Transverse colon (tissue), 4 donors: Measurements from ENCODE around the gene EEFSEC. TPM values are rescaled to one million over a fixed set of nuclear protein-coding genes. Genes with fewer than 3 reads are reported as not detected.

Experiments
- DNase-seq: peaks from one replicate; pipeline ENCODE4 v3.0.0-alpha.2; 2019
- H3K27ac ChIP-seq, 4 donors: fragments of 200-600 bp; sonication (generic); 2 replicates each; pipeline ENCODE4 v1.5.1; 2016 to 2018; ENCODE audit warnings: inconsistent platforms in 4 of 4
- H3K27me3 ChIP-seq: fragments of 200-600 bp; sonication (generic); 2 replicates; pipeline ENCODE4 v1.5.1; 2017; ENCODE audit warnings: inconsistent platforms
- H3K36me3 ChIP-seq, 4 donors: fragments of 200-600 bp; sonication (generic); 2 replicates each; pipeline ENCODE4 v1.5.1; 2017 to 2019; ENCODE audit warnings: inconsistent platforms in 4 of 4
- H3K4me1 ChIP-seq, 4 donors: fragments of 200-600 bp; sonication (generic); 2 replicates each; pipeline ENCODE4 v1.5.1; 2017 to 2020; ENCODE audit warnings: inconsistent platforms in 4 of 4
- H3K4me3 ChIP-seq, 4 donors: fragments of 200-600 bp; sonication (generic); 1 replicate in 1 of 4; 2 replicates in 3 of 4; pipeline versions ENCODE4 v1.5.1 to v1.6.1; 2017 to 2019; ENCODE audit warnings: inconsistent platforms in 4 of 4
- H3K9me3 ChIP-seq, 2 donors: fragments of 200-600 bp; sonication (generic); 2 replicates each; pipeline ENCODE4 v1.5.1; 2017 to 2019; ENCODE audit warnings: inconsistent platforms in 2 of 2
- EP300 ChIP-seq: sonication (generic); formaldehyde crosslinking; IDR thresholded peaks from one replicate; pipeline ENCODE4 v1.6.1; 2017; ENCODE audit warnings: antibody characterized with exemption, low read depth
- POLR2A ChIP-seq: fragments of 450-650 bp; IDR thresholded peaks from one replicate; pipeline ENCODE4 v1.6.1; 2016; ENCODE audit warnings: antibody characterized with exemption, mild to moderate bottlenecking, moderate library complexity
- POLR2AphosphoS5 ChIP-seq, 3 donors: sonication (generic); formaldehyde crosslinking; IDR thresholded peaks; one replicate each; pipeline ENCODE4 v1.6.1; 2016; ENCODE audit warnings: antibody characterized with exemption in 3 of 3
- WGBS, 2 donors: methylation state at CpG; one replicate each; pipeline ENCODE4 v1.1.5; 2018; ENCODE audit warnings: low coverage in 1 of 2; 5-methylcytosine and 5-hydroxymethylcytosine counted together
- in situ Hi-C, 4 donors: fragments of 200-750 bp; cut with MboI; loops; one replicate each; pipeline versions ENCODE4 v1.15.0 to v1.15.1; 2017; ENCODE audit warnings: low sequenced_read_pairs in 3 of 4, low pct_ligation_motif_present in 1 of 4, low pct_unique_long_range_greater_than_20kb in 1 of 4
- intact Hi-C: fragments of 100-400 bp; cut with DNase I; formaldehyde crosslinking; loops from one replicate; pipeline ENCODE4 v1.15.1; 2023; ENCODE audit warnings: low total_unique reads
- total RNA-seq, 4 donors: library from RNA; depleted of rRNA; stranded (reverse); fragments of >200 nt; gene quantifications; one replicate each; pipeline ENCODE4 v1.1.0, GENCODE V29; 2016
- TF ChIP-seq, protein P1 (sequence below), 5 experiments: fragments of 200-600 bp in 3 of 5; fragments of 450-650 bp in 2 of 5; sonication (generic) in 3 of 5; IDR thresholded peaks; 1 replicate in 2 of 5; 2 replicates in 3 of 5; pipeline ENCODE4 v1.5.1; 2016 to 2017; ENCODE audit warnings: antibody characterized with exemption in 5 of 5, inconsistent platforms in 3 of 5, mild to moderate bottlenecking in 2 of 5, moderate library complexity in 1 of 5

Gene EEFSEC
- total RNA-seq, 4 donors from 2014 or later, result 10.3 to 16.8 (median 14.2) TPM

DNA sequence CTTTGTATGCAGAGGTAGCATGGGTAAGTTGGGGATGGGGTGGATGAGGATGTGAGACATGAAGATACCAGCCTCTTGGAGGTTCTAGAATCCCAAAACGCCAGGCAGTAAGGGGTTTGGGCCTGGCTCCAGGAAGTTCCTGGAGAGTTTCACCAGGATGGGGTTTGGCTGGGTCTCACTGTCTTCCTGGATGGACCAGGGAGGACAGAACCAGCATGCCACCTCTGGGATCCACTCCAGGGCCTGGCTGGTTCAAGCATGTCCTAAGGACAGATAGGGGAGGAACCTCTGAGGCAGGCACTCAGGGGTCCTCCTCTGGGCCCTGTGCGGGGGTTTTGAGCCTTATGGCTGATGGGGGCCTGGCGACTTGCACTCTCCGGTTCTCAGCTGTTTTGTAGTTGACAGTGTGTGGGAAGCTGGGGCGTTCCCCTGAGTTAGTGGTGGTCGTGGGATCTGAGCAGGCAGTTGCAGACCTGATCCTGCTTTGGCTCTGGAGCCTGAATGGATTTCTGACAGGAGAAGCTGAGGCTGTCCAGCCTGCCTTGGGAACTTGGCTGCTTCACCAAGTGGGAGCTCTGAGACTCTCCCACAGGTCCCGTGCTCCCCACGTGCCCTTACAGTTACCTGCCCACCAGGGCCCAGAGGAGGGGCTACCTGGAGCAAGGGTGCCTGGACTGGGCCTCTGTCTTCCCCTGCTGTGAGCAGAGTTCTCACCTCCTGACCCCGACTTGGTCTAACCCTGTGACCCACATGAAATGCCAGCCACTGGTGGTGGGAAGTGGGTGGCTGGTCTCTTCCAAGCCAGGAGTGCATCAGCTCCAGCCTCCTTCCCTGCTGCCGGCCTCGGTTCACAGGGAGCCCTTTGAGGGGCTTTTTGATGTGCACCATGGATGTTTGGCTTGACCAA, 128.4 kb downstream of the EEFSEC start:
- TF ChIP-seq EP300 (no peak), POLR2AphosphoS5 (IDR thresholded peaks at IDR 0.05) (no peak), POLR2A (no peak)
- TF ChIP-seq, protein P1, sequence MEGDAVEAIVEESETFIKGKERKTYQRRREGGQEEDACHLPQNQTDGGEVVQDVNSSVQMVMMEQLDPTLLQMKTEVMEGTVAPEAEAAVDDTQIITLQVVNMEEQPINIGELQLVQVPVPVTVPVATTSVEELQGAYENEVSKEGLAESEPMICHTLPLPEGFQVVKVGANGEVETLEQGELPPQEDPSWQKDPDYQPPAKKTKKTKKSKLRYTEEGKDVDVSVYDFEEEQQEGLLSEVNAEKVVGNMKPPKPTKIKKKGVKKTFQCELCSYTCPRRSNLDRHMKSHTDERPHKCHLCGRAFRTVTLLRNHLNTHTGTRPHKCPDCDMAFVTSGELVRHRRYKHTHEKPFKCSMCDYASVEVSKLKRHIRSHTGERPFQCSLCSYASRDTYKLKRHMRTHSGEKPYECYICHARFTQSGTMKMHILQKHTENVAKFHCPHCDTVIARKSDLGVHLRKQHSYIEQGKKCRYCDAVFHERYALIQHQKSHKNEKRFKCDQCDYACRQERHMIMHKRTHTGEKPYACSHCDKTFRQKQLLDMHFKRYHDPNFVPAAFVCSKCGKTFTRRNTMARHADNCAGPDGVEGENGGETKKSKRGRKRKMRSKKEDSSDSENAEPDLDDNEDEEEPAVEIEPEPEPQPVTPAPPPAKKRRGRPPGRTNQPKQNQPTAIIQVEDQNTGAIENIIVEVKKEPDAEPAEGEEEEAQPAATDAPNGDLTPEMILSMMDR (IDR thresholded peaks at IDR 0.05), result no peak
- 77 to 100% methylated on average over 1 to 11 of the region's 11 CpGs for WGBS, 2 donors
- intact Hi-C loops, result no loop called here
- no peaks in the 10 kb centered on the region for H3K9me3 ChIP-seq
- peak overlapping the region in 1 of 4 donors; percentile 61 for H3K27ac ChIP-seq
- no peak overlapping the region for H3K4me3 ChIP-seq
- no peak for DNase-seq
- in situ Hi-C loops, result no loop called here
- no peaks in the 10 kb centered on the region for H3K27me3 ChIP-seq
- H3K36me3 ChIP-seq, result no peaks in the 10 kb centered on the region
- peaks cover 0 to 23% (median 5%) of the 10 kb centered on the region in 4 donors for H3K4me1 ChIP-seq

DNA sequence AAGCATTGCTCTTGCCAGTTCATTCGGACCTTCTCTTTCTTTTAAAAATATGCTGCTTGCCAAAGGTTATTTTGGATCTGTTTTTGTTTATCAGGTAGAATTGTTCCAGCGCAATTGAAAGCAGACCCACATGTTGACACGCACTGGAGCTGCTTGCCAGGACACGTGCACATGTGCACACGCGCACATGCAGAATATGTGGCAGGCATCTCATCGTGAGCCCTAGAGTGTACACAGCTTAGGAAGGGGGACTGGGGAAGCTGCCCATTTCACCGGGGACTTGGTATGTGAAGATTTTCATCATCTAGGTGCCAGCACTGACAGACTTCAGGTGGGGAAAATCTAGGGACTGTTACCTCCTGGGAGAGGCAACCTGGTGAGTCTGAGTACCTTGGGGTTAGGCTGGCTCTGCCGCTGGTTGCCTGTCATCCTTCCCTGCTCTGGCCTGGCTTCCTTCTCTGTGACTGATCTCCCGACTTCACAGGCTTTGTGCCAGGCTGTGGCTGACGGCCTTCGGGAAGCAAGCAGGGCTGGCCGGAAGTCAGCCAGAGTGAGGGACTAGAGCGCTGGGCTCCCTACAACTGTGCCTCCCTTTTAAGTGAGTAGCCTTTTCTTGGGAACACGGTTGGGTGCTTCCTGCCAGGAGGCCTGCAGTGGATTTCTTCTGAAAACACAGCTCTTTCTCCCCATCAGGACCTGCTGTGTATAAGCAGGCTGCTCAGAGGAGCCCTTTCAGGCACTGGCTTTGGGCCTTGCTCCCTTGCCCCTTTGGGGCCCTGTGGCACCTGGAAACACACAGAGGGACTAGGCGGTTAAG, 129.3 kb downstream of the EEFSEC start:
- H3K27me3 ChIP-seq, result no peaks in the 10 kb centered on the region
- WGBS, 2 donors, result 75 to 83% methylated on average over 3 to 16 of the region's 16 CpGs
- peak overlapping the region in 3 of 4 donors; percentile 27 to 61 (median 42) for H3K27ac ChIP-seq
- no peaks in the 10 kb centered on the region for H3K36me3 ChIP-seq
- no peak for TF ChIP-seq EP300
- TF ChIP-seq POLR2AphosphoS5 (IDR thresholded peaks at IDR 0.05), result peak in 2 of 3 donors; percentile 22 to 61
- H3K9me3 ChIP-seq, result no peaks in the 10 kb centered on the region
- no peak overlapping the region for H3K4me3 ChIP-seq
- H3K4me1 ChIP-seq, result peaks cover 0 to 23% (median 5%) of the 10 kb centered on the region in 4 donors
- in situ Hi-C loops (no loop called here), intact Hi-C loops (no loop called here)
- DNase-seq, result peak; percentile 21

DNA sequence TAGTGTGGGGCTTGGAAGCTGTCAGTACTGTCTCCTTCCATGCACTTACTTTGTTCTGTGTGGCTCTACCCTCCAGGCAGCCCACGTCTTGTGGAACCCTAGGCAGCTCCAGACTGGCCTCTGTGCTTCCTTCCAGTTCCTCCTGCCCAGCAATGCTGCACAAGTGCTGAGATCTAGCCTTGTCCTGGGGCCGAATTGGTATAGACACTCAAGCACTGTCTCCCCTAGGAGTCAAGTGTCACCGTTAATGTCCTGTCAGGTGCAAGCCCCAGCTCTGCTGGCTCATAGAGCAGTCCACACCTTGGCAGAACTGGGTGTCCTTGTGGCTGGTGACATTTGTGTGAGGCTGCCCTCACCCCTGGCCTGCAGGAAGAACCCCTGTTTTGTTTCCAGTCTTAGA, 130.1 kb downstream of the EEFSEC start:
- Histone ChIP-seq H3K27me3 (no peaks in the 10 kb centered on the region), H3K4me3 (no peak overlapping the region), H3K27ac (no peak overlapping the region), H3K4me1 (peaks cover 0 to 23% (median 5%) of the 10 kb centered on the region in 4 donors), H3K36me3 (no peaks in the 10 kb centered on the region), H3K9me3 (no peaks in the 10 kb centered on the region)
- in situ Hi-C loops, result no loop called here
- WGBS, 2 donors, result 96% methylated on average over 3 of the region's 3 CpGs; no CpG with 5 or more reads in 1 of the 2 donors
- TF ChIP-seq, protein P1 (IDR thresholded peaks at IDR 0.05), result no peak
- TF ChIP-seq POLR2AphosphoS5 (IDR thresholded peaks at IDR 0.05), result no peak
- no peak for TF ChIP-seq POLR2A
- TF ChIP-seq EP300, result no peak
- no peak for DNase-seq
- intact Hi-C loops, result no loop called here

- in situ Hi-C loops (no loop called here), intact Hi-C loops (no loop called here)
- Histone ChIP-seq H3K27me3 (no peaks in the 10 kb centered on the region), H3K4me1 (peaks cover 0 to 18% (median 3%) of the 10 kb centered on the region in 4 donors), H3K27ac (no peak overlapping the region), H3K9me3 (no peaks in the 10 kb centered on the region), H3K4me3 (no peak overlapping the region), H3K36me3 (no peaks in the 10 kb centered on the region)
- TF ChIP-seq POLR2A (no peak), POLR2AphosphoS5 (IDR thresholded peaks at IDR 0.05) (no peak), EP300 (no peak)
- TF ChIP-seq, protein P1 (IDR thresholded peaks at IDR 0.05), result no peak
- WGBS, 2 donors, result 96 to 97% methylated on average over 9 to 13 of the region's 13 CpGs
- no peak for DNase-seq
These were observed 132.0 kb downstream of the EEFSEC start for GRCh38 chr3:128285042-128285966.
